ENCODE data around the gene PPARA. TPM values are rescaled to one million over a fixed set of nuclear protein-coding genes. Genes with fewer than 3 reads are reported as not detected.

Gene PPARA
- total RNA-seq, 4 donors from 2014 or later = 18.7 to 53.8 (median 32.0) TPM

DNA sequence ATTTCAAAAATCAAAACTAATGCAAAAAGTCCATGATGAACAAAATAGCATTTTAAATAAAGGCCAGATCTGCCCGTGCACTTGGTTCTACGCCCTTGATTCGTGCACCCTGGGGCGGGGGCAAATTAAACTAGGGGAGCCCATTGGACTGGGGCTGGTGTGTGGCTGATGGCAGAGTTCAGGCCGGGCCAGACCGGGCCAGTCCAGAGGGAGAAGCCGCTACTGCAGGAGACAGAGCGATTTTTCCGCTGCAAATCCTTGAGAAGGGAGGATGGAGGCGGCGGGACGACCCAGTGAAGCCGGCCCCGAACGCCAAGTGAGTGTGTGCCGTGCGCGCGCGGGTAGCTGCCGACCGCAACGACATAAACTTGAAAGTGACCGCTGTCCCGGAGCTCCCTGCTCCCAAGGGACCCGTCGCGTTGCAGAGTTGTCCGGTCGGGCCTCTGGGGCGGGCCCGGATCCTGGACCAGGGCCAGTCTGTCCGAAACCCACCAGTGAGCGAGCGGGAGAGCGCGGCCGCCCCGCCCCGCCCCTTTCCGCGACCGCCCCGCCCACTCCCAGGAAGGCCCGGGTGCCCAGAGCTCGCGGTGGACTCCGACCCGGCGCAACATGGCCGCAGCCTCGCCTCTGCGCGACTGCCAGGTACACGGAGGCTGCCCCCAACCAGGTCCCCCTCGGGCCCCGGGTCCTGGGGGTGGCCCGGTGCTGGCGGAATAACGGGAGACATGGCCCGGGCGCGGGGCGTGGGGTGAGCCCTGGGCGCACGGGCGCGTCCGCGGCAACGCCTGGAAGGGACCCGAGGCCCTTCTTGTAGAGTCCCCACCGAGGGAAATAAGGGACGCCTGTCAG lies 117.3 kb downstream of the PPARA start, which contains the start of gene TTC38:
Gene TTC38, plus strand, starts transcription at position 578 of the 849 bp plus-strand sequence. Its CDS starts 32 bp downstream, at position 610.
- peaks cover 4% of the 10 kb centered on the region for H3K36me3 ChIP-seq
- H3K4me1 ChIP-seq = peaks cover 25% of the 10 kb centered on the region
- H3K27ac ChIP-seq = peak within 1 kb of the TSS; percentile 20
- H3K4me3 ChIP-seq = peak within 1 kb of the TSS; percentile 61
- H3K27me3 ChIP-seq = no peaks in the 10 kb centered on the region
- no peaks in the 10 kb centered on the region for H3K9me3 ChIP-seq
- DNase-seq (ENCODE audit: low spot score in 2 of 2) = peak; percentile 93 to 95
- 1% methylated on average over 18 of the region's 74 CpGs for WGBS
- no peak for TF ChIP-seq EP300 (IDR thresholded peaks at IDR 0.05)
- TF ChIP-seq POLR2A (IDR thresholded peaks at IDR 0.05) = no peak
- TF ChIP-seq, protein P1, sequence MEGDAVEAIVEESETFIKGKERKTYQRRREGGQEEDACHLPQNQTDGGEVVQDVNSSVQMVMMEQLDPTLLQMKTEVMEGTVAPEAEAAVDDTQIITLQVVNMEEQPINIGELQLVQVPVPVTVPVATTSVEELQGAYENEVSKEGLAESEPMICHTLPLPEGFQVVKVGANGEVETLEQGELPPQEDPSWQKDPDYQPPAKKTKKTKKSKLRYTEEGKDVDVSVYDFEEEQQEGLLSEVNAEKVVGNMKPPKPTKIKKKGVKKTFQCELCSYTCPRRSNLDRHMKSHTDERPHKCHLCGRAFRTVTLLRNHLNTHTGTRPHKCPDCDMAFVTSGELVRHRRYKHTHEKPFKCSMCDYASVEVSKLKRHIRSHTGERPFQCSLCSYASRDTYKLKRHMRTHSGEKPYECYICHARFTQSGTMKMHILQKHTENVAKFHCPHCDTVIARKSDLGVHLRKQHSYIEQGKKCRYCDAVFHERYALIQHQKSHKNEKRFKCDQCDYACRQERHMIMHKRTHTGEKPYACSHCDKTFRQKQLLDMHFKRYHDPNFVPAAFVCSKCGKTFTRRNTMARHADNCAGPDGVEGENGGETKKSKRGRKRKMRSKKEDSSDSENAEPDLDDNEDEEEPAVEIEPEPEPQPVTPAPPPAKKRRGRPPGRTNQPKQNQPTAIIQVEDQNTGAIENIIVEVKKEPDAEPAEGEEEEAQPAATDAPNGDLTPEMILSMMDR (IDR thresholded peaks at IDR 0.05) = no peak
- TF ChIP-seq POLR2AphosphoS5 (IDR thresholded peaks at IDR 0.05) = no peak

DNA sequence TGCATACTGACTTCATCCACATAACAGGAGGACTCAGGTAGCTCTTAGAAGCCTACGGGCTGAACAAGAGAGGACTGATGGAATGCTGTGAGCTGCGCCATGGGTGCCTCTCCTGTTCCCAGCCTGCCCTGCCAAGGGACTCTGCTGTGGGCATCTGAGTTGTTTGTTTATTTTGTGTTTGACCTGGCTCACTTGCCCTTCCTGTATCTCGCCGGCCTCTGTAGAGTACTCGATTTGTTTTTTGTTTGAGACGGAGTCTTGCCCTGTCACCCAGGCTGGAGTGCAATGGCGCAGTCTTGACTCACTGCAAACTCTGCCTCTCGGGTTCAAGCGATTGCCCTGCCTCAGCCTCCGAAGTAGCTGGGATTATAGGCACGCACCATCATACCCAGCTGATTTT lies 119.2 kb downstream of the PPARA start:
- Histone ChIP-seq H3K4me1 (peaks cover 19% of the 10 kb centered on the region), H3K27me3 (no peaks in the 10 kb centered on the region), H3K9me3 (no peaks in the 10 kb centered on the region), H3K36me3 (peaks cover 23% of the 10 kb centered on the region), H3K4me3 (no peak overlapping the region), H3K27ac (no peak overlapping the region)
- WGBS = 95% methylated on average over 9 of the region's 11 CpGs
- TF ChIP-seq, protein P1 (IDR thresholded peaks at IDR 0.05) = no peak
- TF ChIP-seq EP300 (IDR thresholded peaks at IDR 0.05) (no peak), POLR2AphosphoS5 (IDR thresholded peaks at IDR 0.05) (no peak), POLR2A (IDR thresholded peaks at IDR 0.05) (no peak)
- peak; percentile 31 to 58 for DNase-seq (ENCODE audit: low spot score in 2 of 2)

DNA sequence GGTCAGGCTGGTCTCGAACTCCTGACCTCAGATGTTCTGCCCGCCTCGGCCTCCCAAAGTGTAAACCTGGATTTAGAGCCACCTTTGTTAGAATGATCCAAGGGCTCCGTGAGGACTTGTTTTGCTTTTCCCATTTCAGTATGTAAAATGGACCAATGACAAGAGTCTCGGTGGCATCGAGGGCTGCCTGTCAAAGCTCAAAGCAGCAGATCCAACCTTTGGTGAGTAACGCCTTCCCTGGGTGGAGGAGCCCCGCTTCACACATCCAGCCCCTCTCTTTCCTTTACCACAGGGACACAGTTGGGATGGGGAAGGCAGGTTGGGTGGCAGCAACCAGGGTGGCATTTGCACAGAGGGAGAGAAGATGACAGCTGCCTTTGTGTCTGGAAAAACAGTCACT lies 121.9 kb downstream of the PPARA start:
- 92% methylated on average over 8 of the region's 8 CpGs for WGBS
- no peak overlapping the region for H3K27ac ChIP-seq
- DNase-seq (ENCODE audit: low spot score in 2 of 2) = peak; percentile 34 to 47
- no peaks in the 10 kb centered on the region for H3K9me3 ChIP-seq
- H3K27me3 ChIP-seq = no peaks in the 10 kb centered on the region
- peaks cover 15% of the 10 kb centered on the region for H3K4me1 ChIP-seq
- TF ChIP-seq EP300 (IDR thresholded peaks at IDR 0.05) (no peak), POLR2A (IDR thresholded peaks at IDR 0.05) (no peak), POLR2AphosphoS5 (IDR thresholded peaks at IDR 0.05) (no peak)
- TF ChIP-seq, protein P1 (IDR thresholded peaks at IDR 0.05) = no peak
- H3K4me3 ChIP-seq = no peak overlapping the region
- H3K36me3 ChIP-seq = peaks cover 45% of the 10 kb centered on the region

- H3K36me3 ChIP-seq = peaks cover 52% of the 10 kb centered on the region
Observed at GRCh38 chr22:46272762-46273431, 122.6 kb downstream of the PPARA start.

More at GRCh38 chr22:46272762-46273431, 122.6 kb downstream of the PPARA start:
- DNase-seq (ENCODE audit: low spot score in 2 of 2) = peak in 1 of 2 donors; percentile 58
- H3K4me1 ChIP-seq = peaks cover 12% of the 10 kb centered on the region
- H3K9me3 ChIP-seq = no peaks in the 10 kb centered on the region
- WGBS = 90% methylated on average over 12 of the region's 12 CpGs
- H3K4me3 ChIP-seq = no peak overlapping the region
- TF ChIP-seq EP300 (IDR thresholded peaks at IDR 0.05) = no peak
- TF ChIP-seq POLR2AphosphoS5 (IDR thresholded peaks at IDR 0.05) = no peak
- no peak for TF ChIP-seq POLR2A (IDR thresholded peaks at IDR 0.05)
- TF ChIP-seq, protein P1 (IDR thresholded peaks at IDR 0.05) = no peak
- no peak overlapping the region for H3K27ac ChIP-seq
- H3K27me3 ChIP-seq = no peaks in the 10 kb centered on the region
